GM21619 (cell line): ENCODE measurements around the gene KLHL6.
A peak's percentile ranks its signal among the peaks of the same experiment; 100 is the strongest.
"Not testable (repeated sequence)": the region's sequence is repeated elsewhere in the genome, so short reads cannot be mapped to it uniquely, and the experiment has no call there.

Experiments
- ATAC-seq: cut with Tn5 transposase; IDR thresholded peaks from one replicate; pipeline ENCODE4 v1.9.1; 2021; ENCODE audit not compliant: unreplicated experiment

KLHL6 gene

DNA sequence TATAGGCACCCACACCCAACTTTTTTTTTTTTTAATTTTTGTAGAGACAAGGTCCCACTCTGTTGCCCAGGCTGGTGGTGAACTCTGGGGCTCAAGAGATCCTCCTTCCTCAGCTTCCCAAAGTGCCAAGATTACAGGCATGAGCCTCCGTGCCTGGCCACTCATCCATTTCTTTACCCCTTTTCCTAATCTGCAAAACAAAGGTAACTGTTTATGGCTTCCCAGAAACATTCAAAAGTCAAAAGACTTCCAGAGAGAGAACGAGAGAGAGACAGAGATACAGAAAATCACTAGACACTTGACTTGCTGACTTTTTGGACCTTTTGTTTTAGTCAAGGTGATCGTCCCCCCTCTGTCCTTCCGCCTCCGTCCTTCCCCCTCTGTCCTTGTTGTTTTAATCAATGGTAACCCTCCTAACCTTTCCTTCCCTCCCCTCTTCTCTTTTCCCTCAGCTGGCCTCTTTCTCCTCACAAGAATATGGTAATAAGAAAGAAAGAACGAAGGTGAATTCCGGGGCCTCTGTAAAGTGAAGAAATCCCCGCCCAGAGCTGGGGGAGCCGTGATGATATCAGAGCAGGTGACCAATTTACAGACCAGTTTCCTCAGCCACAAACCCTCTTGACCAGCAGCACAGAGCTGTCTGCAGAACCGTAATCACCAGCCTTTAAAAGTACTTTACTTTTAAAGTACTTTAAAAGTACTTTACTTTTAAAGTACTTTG lies 21.9 kb downstream of the KLHL6 start:
- no peak for ATAC-seq

GRCh38 chr3:183532620-183533411 lies 22.7 kb downstream of the KLHL6 start:
- no peak for ATAC-seq

DNA sequence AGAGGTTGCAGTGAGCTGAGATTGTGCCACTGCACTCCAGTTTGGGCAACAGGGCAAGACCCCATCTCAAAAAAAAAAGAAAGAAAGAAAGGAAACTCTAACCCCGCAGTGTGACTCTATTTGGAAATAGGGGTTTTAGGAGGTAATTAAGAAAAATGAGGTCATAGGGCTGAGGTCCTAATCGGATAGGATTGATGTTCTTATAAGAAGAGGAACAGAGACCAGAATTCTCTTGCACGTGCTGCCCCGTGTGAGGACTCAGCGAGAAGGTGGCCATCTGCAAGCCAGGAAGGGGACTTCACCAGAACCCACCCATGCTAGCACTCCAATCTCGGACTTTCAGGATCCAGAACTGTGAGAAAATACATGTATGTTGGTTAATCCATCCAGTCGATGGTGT lies 25.8 kb downstream of the KLHL6 start:
- no peak for ATAC-seq

- ATAC-seq, result no peak
Observed at GRCh38 chr3:183529185-183529584, 26.3 kb downstream of the KLHL6 start.

GRCh38 chr3:183528758-183529157 lies 26.7 kb downstream of the KLHL6 start:
- ATAC-seq, result not testable (repeated sequence)

DNA sequence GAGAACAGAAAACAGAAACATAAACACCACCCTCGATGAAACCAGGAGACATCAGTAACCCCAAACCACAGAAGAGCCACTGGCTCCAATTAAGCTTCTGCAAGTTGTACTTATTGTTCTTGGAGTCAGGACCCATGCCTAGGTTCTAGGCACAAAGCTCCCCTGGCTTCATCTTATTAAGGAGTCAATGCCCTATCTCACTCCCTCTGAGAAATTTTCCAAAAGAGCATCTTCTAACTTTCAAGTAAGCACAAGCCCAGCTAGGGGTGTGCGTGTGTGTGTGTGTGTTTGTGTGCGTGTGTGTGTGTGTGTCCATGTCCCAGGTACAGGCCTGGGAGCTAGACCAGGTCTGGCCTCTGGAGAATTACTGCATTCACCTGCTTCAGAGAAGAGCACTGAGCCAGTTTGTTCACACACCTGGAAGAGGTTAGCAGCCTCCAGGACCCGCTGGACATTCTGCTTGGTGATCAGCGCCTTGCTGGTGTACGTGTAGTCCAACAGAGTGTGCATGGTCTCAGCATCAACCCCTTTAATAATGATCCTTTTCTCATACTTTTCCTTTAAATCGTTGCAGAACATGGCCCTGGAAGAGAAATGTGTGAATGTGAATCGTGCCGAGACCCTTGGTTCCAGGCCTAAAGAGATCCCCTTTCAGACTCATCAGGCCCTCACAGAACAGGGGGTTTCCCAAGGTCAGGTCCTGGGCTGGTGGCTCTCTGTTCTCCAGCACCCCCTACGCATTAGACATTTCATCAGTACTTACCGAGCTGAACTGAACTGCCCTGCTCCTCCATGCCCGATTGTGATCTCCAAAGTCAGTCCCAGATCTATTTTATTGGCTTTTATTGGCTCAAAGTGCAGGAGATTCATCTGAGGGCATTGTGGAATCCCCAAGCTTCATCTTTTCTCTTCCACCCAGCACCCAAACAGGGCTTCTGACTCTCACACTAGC lies 27.8 kb downstream of the KLHL6 start:
- ATAC-seq, result peak; percentile 80

GRCh38 chr3:183526838-183527427 lies 28.6 kb downstream of the KLHL6 start:
- peak; percentile 6 for ATAC-seq

DNA sequence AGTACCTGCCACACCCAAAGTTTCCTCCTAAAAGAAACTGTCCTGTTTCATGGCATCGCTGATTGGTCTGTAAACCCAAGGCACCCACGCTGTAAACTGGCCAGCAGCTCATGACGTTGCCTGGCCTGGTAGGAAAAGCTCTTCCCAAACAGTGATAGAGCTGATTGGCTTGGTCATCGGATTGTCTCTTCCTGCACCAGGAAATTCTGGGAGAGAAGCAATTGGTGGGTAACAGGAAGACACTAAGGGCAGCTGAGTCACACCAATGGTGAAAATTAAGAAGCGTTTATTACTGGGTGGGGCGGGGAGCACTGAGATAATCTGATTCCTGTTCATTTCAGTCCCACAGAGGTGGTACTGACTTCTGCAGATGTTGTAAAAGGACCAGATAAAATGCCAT lies 31.0 kb downstream of the KLHL6 start:
- no peak for ATAC-seq

GRCh38 chr3:183520741-183521556 lies 34.6 kb downstream of the KLHL6 start:
- ATAC-seq, result not testable (repeated sequence)

- not testable (repeated sequence) for ATAC-seq
Observed at GRCh38 chr3:183520295-183520694, 35.2 kb downstream of the KLHL6 start.

DNA sequence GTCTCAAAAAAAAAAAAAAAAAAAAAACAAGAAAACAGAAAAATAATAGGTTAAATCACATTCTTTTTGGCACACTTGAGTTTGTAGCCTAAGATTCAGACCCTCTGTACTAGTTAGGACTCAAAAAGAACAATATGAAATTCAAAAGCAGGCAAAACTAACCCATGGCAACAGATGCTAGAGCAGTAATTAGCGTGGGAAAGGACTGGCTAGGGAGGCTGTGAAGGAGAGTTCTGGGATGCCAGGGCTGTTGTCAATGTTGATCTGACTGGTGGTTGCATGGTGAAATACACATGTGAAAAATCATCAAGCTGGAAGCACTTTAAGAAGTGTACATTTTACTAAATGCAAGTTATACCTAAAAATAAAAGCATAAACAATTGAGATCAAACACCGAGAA lies 35.6 kb downstream of the KLHL6 start:
- ATAC-seq, result no peak

- ATAC-seq, result no peak
Observed at GRCh38 chr3:183518491-183519251, 36.8 kb downstream of the KLHL6 start.

- ATAC-seq, result no peak
Observed at GRCh38 chr3:183517607-183518006, 37.9 kb downstream of the KLHL6 start.

DNA sequence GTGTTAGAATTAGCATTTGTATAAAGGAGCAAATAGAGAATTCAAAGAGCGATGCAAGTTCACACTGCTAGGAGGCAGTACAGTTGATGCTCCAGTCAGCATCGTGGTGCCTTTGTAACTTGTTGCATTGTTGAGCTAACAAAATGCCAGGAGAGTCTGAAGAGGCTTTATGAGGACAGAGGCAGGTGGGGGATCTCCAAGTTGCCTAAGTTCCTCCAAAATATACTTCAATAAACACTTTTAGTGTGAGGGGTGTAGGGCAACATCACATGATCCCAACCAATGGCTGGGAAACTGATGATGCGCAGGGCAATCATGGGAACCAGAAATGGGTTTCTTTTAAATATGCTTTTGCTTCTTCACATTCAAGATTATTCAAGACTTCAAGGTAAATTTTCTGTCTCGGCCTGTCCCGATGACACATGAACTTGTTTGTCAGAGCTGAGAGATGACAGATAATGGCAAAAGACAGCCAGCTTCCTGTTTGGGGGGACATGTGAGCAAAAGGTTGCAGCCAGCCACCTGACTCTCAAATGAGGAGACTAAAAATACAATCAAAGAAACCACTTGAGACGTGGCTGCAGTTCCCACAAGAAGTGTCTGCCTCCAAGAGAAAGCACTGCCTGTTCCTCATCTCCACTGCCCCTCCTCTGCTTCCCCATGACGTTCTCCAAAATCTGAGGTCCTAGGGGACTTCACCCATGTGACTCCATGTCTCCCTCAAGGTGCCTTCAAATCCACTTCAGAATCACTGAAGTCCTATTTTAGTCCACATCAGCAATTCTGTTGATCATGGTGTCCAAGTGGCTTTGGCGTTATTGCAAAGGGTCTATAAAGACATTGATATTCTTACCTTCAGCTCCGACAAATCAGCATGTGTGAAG lies 39.3 kb downstream of the KLHL6 start:
- peak; percentile 80 for ATAC-seq

- no peak for ATAC-seq
Observed at GRCh38 chr3:183514021-183514420, 41.5 kb downstream of the KLHL6 start.

DNA sequence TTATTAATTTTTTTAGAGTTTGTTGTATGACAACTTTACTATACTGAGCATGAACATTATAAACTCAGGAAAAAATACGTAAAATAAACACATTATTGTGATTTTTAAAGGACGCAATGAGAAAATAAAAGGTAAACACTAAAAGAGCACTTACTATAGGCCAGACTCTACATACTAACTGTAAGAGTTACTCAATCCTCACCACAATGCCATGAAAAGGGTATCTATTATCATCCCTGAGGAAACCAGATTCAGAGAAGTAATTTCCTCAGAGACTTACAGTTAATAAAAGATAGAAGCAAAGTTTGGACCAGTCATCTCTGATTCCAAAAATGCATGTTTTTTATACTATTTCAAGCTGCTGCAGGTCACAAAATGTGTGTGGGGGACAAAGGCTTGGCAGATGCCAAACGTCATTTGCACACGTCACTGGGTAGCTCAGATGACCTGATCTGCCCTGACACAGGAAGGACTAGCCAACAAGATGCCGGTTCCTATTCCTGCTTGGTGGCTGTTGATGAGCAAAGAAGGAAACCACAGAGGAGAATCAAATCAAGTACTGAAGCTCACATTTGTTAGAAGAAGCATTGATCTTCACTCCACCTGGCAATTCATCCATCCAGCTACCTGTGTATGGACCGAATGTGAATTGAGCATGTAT lies 42.3 kb downstream of the KLHL6 start:
- no peak for ATAC-seq

DNA sequence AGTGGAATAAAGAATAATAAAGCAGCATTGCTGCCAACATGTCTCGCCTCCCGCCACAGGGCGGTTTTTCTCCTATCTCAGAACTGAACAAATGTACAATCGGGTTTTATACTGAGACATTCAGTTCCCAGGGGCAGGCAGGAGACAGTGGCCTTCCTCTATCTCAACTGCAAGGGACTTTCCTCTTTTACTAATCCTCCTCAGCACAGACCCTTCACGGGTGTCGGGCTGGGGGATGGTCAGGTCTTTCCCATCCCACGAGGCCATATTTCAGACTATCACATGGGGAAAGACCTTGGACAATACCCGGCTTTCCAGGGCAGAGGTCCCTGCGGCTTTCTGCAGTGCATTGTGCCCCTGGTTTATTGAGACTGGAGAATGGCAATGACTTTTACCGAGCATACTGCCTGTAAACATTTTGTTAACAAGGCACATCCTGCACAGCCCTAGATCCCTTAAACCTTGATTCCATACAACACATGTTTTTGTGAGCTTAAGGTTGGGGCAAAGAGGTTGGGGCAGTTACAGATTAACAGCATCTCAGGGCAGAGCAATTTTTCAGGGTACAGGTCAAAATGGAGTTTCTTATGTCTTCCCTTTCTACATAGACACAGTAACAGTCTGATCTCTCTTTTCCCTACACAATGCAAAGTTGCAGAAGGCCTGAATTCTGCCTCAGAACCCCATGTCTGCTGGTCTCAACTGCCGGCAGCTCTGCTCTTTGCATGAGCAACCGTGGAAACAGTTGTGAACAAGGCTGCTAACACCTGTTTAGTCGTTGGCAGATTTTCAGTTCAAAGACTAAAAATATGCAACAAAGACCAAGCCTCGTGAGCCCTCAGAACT lies 44.0 kb downstream of the KLHL6 start:
- not testable (repeated sequence) for ATAC-seq
